Esophagus (tissue), 2 donors: ENCODE results near the gene KCNQ5. TPM values are rescaled to one million over a fixed set of nuclear protein-coding genes. Genes with fewer than 3 reads are reported as not detected.

Source experiments
- H3K27ac ChIP-seq, 2 donors: one replicate each; pipeline ENCODE4 v1.5.1; 2013; ENCODE audit warnings: low read depth in 2 of 2, mild to moderate bottlenecking in 2 of 2, inconsistent platforms in 1 of 2, low read length in 1 of 2, moderate library complexity in 1 of 2
- H3K27me3 ChIP-seq, 2 donors: one replicate each; pipeline ENCODE4 v1.6.1; 2013; ENCODE audit warnings: low read length in 2 of 2, control low read depth in 1 of 2, mild to moderate bottlenecking in 1 of 2; ENCODE audit not compliant: insufficient read depth in 2 of 2, control insufficient read depth in 1 of 2
- H3K36me3 ChIP-seq, 2 donors: one replicate each; pipeline ENCODE4 v1.6.1; 2013; ENCODE audit warnings: low read length in 1 of 2; ENCODE audit not compliant: control insufficient read depth in 2 of 2, insufficient read depth in 2 of 2
- H3K4me1 ChIP-seq, 2 donors: one replicate each; pipeline ENCODE4 v1.6.1; 2013; ENCODE audit warnings: low read length in 1 of 2; ENCODE audit not compliant: control insufficient read depth in 2 of 2, insufficient read depth in 2 of 2
- H3K4me3 ChIP-seq, 2 donors: one replicate each; pipeline ENCODE4 v1.5.1; 2013; ENCODE audit warnings: low read length in 2 of 2, mild to moderate bottlenecking in 2 of 2, low read depth in 1 of 2, moderate library complexity in 1 of 2
- H3K9me3 ChIP-seq, 2 donors: one replicate each; pipeline ENCODE4 v1.6.1; 2013; ENCODE audit warnings: mild to moderate bottlenecking in 2 of 2, low read depth in 1 of 2, low read length in 1 of 2, moderate library complexity in 1 of 2; ENCODE audit not compliant: control insufficient read depth in 2 of 2, insufficient read depth in 1 of 2
- WGBS, 2 donors: extraction: QIAGEN DNeasy Blood & Tissue Kit; methylation state at CpG; one replicate each; pipeline ENCODE4 v1.1.7; 2013; 5-methylcytosine and 5-hydroxymethylcytosine counted together
- polyA plus RNA-seq, 2 donors: library from polyadenylated mRNA; stranded (reverse); fragments of 200-250 nt; gene quantifications; one replicate each; pipeline ENCODE4 v1.2.3, GENCODE V29; 2013
- donor health status: healthy with polysubstance abuse.
- donor health status: Bipolar disorder and iron deficiency.

KCNQ5 gene
- polyA plus RNA-seq, 2 donors, result 0.18 to 0.22 TPM

- no peaks in the 10 kb centered on the region for H3K4me1 ChIP-seq
- no peak overlapping the region for H3K4me3 ChIP-seq
- H3K27me3 ChIP-seq, result no peaks in the 10 kb centered on the region
- H3K36me3 ChIP-seq, result no peaks in the 10 kb centered on the region
- no peak overlapping the region for H3K27ac ChIP-seq
- H3K9me3 ChIP-seq, result no peaks in the 10 kb centered on the region
Measured at GRCh38 chr6:72721346-72721745, 99.5 kb downstream of the KCNQ5 start.

- Histone ChIP-seq H3K27me3 (no peaks in the 10 kb centered on the region), H3K4me1 (no peaks in the 10 kb centered on the region)
- 43 to 53% methylated on average over 2 of the region's 2 CpGs for WGBS, 2 donors
Measured at GRCh38 chr6:72724545-72724944, 102.7 kb downstream of the KCNQ5 start.

GRCh38 chr6:72728706-72729343 lies 107.0 kb downstream of the KCNQ5 start:
- Histone ChIP-seq H3K27ac (no peak overlapping the region), H3K27me3 (peaks cover 0 to 2% of the 10 kb centered on the region in 2 donors), H3K9me3 (no peaks in the 10 kb centered on the region), H3K4me1 (no peaks in the 10 kb centered on the region), H3K4me3 (no peak overlapping the region), H3K36me3 (no peaks in the 10 kb centered on the region)
- 88 to 91% methylated on average over 3 of the region's 3 CpGs for WGBS, 2 donors

More at GRCh38 chr6:72724545-72724944, 102.7 kb downstream of the KCNQ5 start:
- H3K9me3 ChIP-seq, result no peaks in the 10 kb centered on the region
- no peak overlapping the region for H3K27ac ChIP-seq
- no peaks in the 10 kb centered on the region for H3K36me3 ChIP-seq
- no peak overlapping the region for H3K4me3 ChIP-seq

- no peak overlapping the region for H3K4me3 ChIP-seq
- 87 to 90% methylated on average over 2 of the region's 2 CpGs for WGBS, 2 donors
- H3K36me3 ChIP-seq, result no peaks in the 10 kb centered on the region
- peaks cover 0 to 2% of the 10 kb centered on the region in 2 donors for H3K27me3 ChIP-seq
- no peaks in the 10 kb centered on the region for H3K4me1 ChIP-seq
- H3K9me3 ChIP-seq, result no peaks in the 10 kb centered on the region
- H3K27ac ChIP-seq, result no peak overlapping the region
Measured at GRCh38 chr6:72733045-72733444, 111.2 kb downstream of the KCNQ5 start.

- Histone ChIP-seq H3K4me3 (no peak overlapping the region), H3K36me3 (no peaks in the 10 kb centered on the region)
Measured at GRCh38 chr6:72738091-72738490, 116.2 kb downstream of the KCNQ5 start.

GRCh38 chr6:72739368-72739779 lies 117.5 kb downstream of the KCNQ5 start:
- H3K4me3 ChIP-seq, result no peak overlapping the region
- H3K4me1 ChIP-seq, result no peaks in the 10 kb centered on the region
- WGBS, 2 donors, result 71 to 74% methylated on average over 3 of the region's 3 CpGs
- H3K27me3 ChIP-seq, result no peaks in the 10 kb centered on the region
- H3K9me3 ChIP-seq, result no peaks in the 10 kb centered on the region
- H3K36me3 ChIP-seq, result no peaks in the 10 kb centered on the region
- no peak overlapping the region for H3K27ac ChIP-seq

More at GRCh38 chr6:72738091-72738490, 116.2 kb downstream of the KCNQ5 start:
- Histone ChIP-seq H3K27ac (no peak overlapping the region), H3K9me3 (no peaks in the 10 kb centered on the region), H3K4me1 (no peaks in the 10 kb centered on the region), H3K27me3 (no peaks in the 10 kb centered on the region)
- 81 to 85% methylated on average over 4 of the region's 4 CpGs for WGBS, 2 donors

- Histone ChIP-seq H3K4me3 (no peak overlapping the region), H3K27ac (no peak overlapping the region), H3K36me3 (no peaks in the 10 kb centered on the region), H3K27me3 (no peaks in the 10 kb centered on the region), H3K4me1 (no peaks in the 10 kb centered on the region), H3K9me3 (no peaks in the 10 kb centered on the region)
- 72 to 82% methylated on average over 2 of the region's 2 CpGs for WGBS, 2 donors
Measured at GRCh38 chr6:72740135-72740534, 118.3 kb downstream of the KCNQ5 start.

- no peaks in the 10 kb centered on the region for H3K4me1 ChIP-seq
- H3K36me3 ChIP-seq, result no peaks in the 10 kb centered on the region
- H3K27me3 ChIP-seq, result no peaks in the 10 kb centered on the region
- no peak overlapping the region for H3K4me3 ChIP-seq
- H3K27ac ChIP-seq, result no peak overlapping the region
- no peaks in the 10 kb centered on the region for H3K9me3 ChIP-seq
- 78 to 81% methylated on average over 3 of the region's 3 CpGs for WGBS, 2 donors
Measured at GRCh38 chr6:72741083-72741482, 119.2 kb downstream of the KCNQ5 start.

- no peaks in the 10 kb centered on the region for H3K9me3 ChIP-seq
- no peaks in the 10 kb centered on the region for H3K36me3 ChIP-seq
- H3K4me3 ChIP-seq, result no peak overlapping the region
- WGBS, 2 donors, result 87 to 92% methylated on average over 5 of the region's 5 CpGs
- no peaks in the 10 kb centered on the region for H3K4me1 ChIP-seq
- no peaks in the 10 kb centered on the region for H3K27me3 ChIP-seq
- H3K27ac ChIP-seq, result no peak overlapping the region
Measured at GRCh38 chr6:72742001-72742673, 120.3 kb downstream of the KCNQ5 start.

- Histone ChIP-seq H3K36me3 (no peaks in the 10 kb centered on the region), H3K27me3 (no peaks in the 10 kb centered on the region), H3K27ac (no peak overlapping the region), H3K9me3 (no peaks in the 10 kb centered on the region), H3K4me1 (no peaks in the 10 kb centered on the region), H3K4me3 (no peak overlapping the region)
- WGBS, 2 donors, result 46 to 59% methylated on average over 2 of the region's 2 CpGs
Measured at GRCh38 chr6:72746276-72746675, 124.4 kb downstream of the KCNQ5 start.
